Activated naive CD8-positive, alpha-beta T cell treated with anti-CD3 and anti-CD28 coated beads, Interleukin-2, amount 10 ng/mL, durations not matched to agents 7 days and 5 days (primary cell): ENCODE results near the gene HINT1. TPM values are rescaled to one million over a fixed set of nuclear protein-coding genes. Genes with fewer than 3 reads are reported as not detected.
"Not testable (repeated sequence)": the region's sequence is repeated elsewhere in the genome, so short reads cannot be mapped to it uniquely, and the experiment has no call there.

Source experiments
- ATAC-seq: fragments of 150-1000 bp; cut with Tn5 transposase; one replicate; pipeline ENCODE4 v1.10.0; 2021; ENCODE audit warnings: low read depth, moderate library complexity
- POLR2A ChIA-PET: fragments of 350-600 bp; sonication (Branson Sonifier 250); formaldehyde crosslinking; loops from one replicate; lab custom pipeline; 2021; ENCODE audit warnings: antibody characterized with exemption; lab: Charles Lee
- DNase-seq: peaks from one replicate; pipeline ENCODE4 v3.0.0; 2021
- H3K27ac Mint-ChIP-seq: one replicate; pipeline ENCODE4 v1.8.0; 2022; ENCODE audit warnings: mild to moderate bottlenecking, mixed read lengths
- H3K27me3 Mint-ChIP-seq: one replicate; pipeline ENCODE4 v1.8.0; 2022; ENCODE audit warnings: mild to moderate bottlenecking, moderate library complexity, mixed read lengths
- H3K36me3 Mint-ChIP-seq: one replicate; pipeline ENCODE4 v1.8.0; 2021; ENCODE audit warnings: mild to moderate bottlenecking, mixed read lengths
- H3K4me1 Mint-ChIP-seq: one replicate; pipeline ENCODE4 v1.8.0; 2021; ENCODE audit warnings: mixed read lengths
- H3K4me3 Mint-ChIP-seq: one replicate; pipeline ENCODE4 v1.8.0; 2022; ENCODE audit warnings: mild to moderate bottlenecking, moderate library complexity, mixed read lengths
- H3K9me3 Mint-ChIP-seq: one replicate; pipeline ENCODE4 v1.8.0; 2021; ENCODE audit warnings: mixed read lengths
- total RNA-seq, 2 experiments: library from RNA; stranded (reverse); gene quantifications; one replicate each; pipeline ENCODE4 v1.2.3, GENCODE V29; 2021

The HINT1 gene
- total RNA-seq, 2 experiments from 2014 or later = 249 to 251 TPM

GRCh38 chr5:131164191-131165118 is 601 bp downstream of the HINT1 start:
- POLR2A ChIA-PET = interaction anchor here (0.6 to 2.6 kb wide), 18 partner anchors 45 to 252 kb away, joined by 3 to 34 read pairs (median 4); partner anchors contain the start of gene CDC42SE2
- peak overlapping the region; percentile 98 for H3K4me3 Mint-ChIP-seq
- peak overlapping the region; percentile 97 for H3K27ac Mint-ChIP-seq
- no peaks in the 10 kb centered on the region for H3K9me3 Mint-ChIP-seq
- peaks cover 35% of the 10 kb centered on the region for H3K36me3 Mint-ChIP-seq
- peaks cover 39% of the 10 kb centered on the region for H3K4me1 Mint-ChIP-seq
- no peaks in the 10 kb centered on the region for H3K27me3 Mint-ChIP-seq
- peak; percentile 81 for DNase-seq
- peak; percentile 72 for ATAC-seq

- no peak for DNase-seq
- POLR2A ChIA-PET = interaction anchor here (0.6 to 2.6 kb wide), 15 partner anchors 50 to 253 kb away, joined by 3 to 34 read pairs (median 3); partner anchors contain the start of gene CDC42SE2
Observed at GRCh38 chr5:131163276-131164119, 1.6 kb downstream of the HINT1 start.

GRCh38 chr5:131160134-131160533 is 4.9 kb downstream of the HINT1 start:
- Mint-ChIP-seq H3K9me3 (no peaks in the 10 kb centered on the region), H3K4me3 (no peak overlapping the region), H3K36me3 (peaks cover 64% of the 10 kb centered on the region), H3K27ac (no peak overlapping the region), H3K4me1 (peaks cover 37% of the 10 kb centered on the region), H3K27me3 (no peaks in the 10 kb centered on the region)
- DNase-seq = no peak
- no peak for ATAC-seq
- POLR2A ChIA-PET = no interaction called here

More at GRCh38 chr5:131163276-131164119, 1.6 kb downstream of the HINT1 start:
- no peaks in the 10 kb centered on the region for H3K27me3 Mint-ChIP-seq
- H3K9me3 Mint-ChIP-seq = no peaks in the 10 kb centered on the region
- no peak for ATAC-seq
- peak overlapping the region; percentile 98 for H3K4me3 Mint-ChIP-seq
- peaks cover 43% of the 10 kb centered on the region for H3K4me1 Mint-ChIP-seq
- H3K27ac Mint-ChIP-seq = peak overlapping the region; percentile 94
- peaks cover 44% of the 10 kb centered on the region for H3K36me3 Mint-ChIP-seq

GRCh38 chr5:131156957-131157356 is 8.1 kb downstream of the HINT1 start:
- DNase-seq = no peak
- POLR2A ChIA-PET = no interaction called here
- Mint-ChIP-seq H3K27me3 (no peaks in the 10 kb centered on the region), H3K9me3 (no peaks in the 10 kb centered on the region), H3K4me1 (peaks cover 23% of the 10 kb centered on the region), H3K27ac (no peak overlapping the region), H3K4me3 (no peak overlapping the region), H3K36me3 (peaks cover 58% of the 10 kb centered on the region)
- ATAC-seq = no peak

- peaks cover 18% of the 10 kb centered on the region for H3K4me1 Mint-ChIP-seq
Observed at GRCh38 chr5:131156385-131156784, 8.7 kb downstream of the HINT1 start.

GRCh38 chr5:131151216-131151615 is 13.8 kb downstream of the HINT1 start:
- POLR2A ChIA-PET = no interaction called here
- H3K36me3 Mint-ChIP-seq = peaks cover 11% of the 10 kb centered on the region
- no peaks in the 10 kb centered on the region for H3K27me3 Mint-ChIP-seq
- DNase-seq = no peak
- H3K4me1 Mint-ChIP-seq = peaks cover under 1% of the 10 kb centered on the region
- no peaks in the 10 kb centered on the region for H3K9me3 Mint-ChIP-seq
- ATAC-seq = no peak
- H3K4me3 Mint-ChIP-seq = no peak overlapping the region
- no peak overlapping the region for H3K27ac Mint-ChIP-seq

More at GRCh38 chr5:131156385-131156784, 8.7 kb downstream of the HINT1 start:
- Mint-ChIP-seq H3K27me3 (no peaks in the 10 kb centered on the region), H3K4me3 (no peak overlapping the region), H3K36me3 (peaks cover 54% of the 10 kb centered on the region), H3K27ac (no peak overlapping the region), H3K9me3 (no peaks in the 10 kb centered on the region)
- no peak for ATAC-seq
- POLR2A ChIA-PET = no interaction called here
- DNase-seq = no peak

- no peaks in the 10 kb centered on the region for H3K4me1 Mint-ChIP-seq
- H3K36me3 Mint-ChIP-seq = peaks cover 8% of the 10 kb centered on the region
- H3K27ac Mint-ChIP-seq = no peak overlapping the region
- peaks cover 2% of the 10 kb centered on the region for H3K9me3 Mint-ChIP-seq
- POLR2A ChIA-PET = no interaction called here
- DNase-seq (no peak), ATAC-seq (no peak)
- no peak overlapping the region for H3K4me3 Mint-ChIP-seq
- H3K27me3 Mint-ChIP-seq = no peaks in the 10 kb centered on the region
Observed at GRCh38 chr5:131150408-131150807, 14.6 kb downstream of the HINT1 start.

- Mint-ChIP-seq H3K36me3 (peaks cover 4% of the 10 kb centered on the region), H3K27me3 (no peaks in the 10 kb centered on the region), H3K27ac (no peak overlapping the region), H3K4me3 (no peak overlapping the region), H3K9me3 (peaks cover 4% of the 10 kb centered on the region), H3K4me1 (no peaks in the 10 kb centered on the region)
- DNase-seq (no peak), ATAC-seq (no peak)
- POLR2A ChIA-PET = no interaction called here
Observed at GRCh38 chr5:131148835-131149234, 16.2 kb downstream of the HINT1 start.

GRCh38 chr5:131147258-131147657 is 17.8 kb downstream of the HINT1 start:
- H3K36me3 Mint-ChIP-seq = no peaks in the 10 kb centered on the region
- peaks cover 4% of the 10 kb centered on the region for H3K9me3 Mint-ChIP-seq
- no peak overlapping the region for H3K4me3 Mint-ChIP-seq
- H3K27me3 Mint-ChIP-seq = no peaks in the 10 kb centered on the region
- H3K4me1 Mint-ChIP-seq = no peaks in the 10 kb centered on the region
- no peak for DNase-seq
- ATAC-seq = no peak
- POLR2A ChIA-PET = no interaction called here
- H3K27ac Mint-ChIP-seq = no peak overlapping the region

- H3K27me3 Mint-ChIP-seq = no peaks in the 10 kb centered on the region
- ATAC-seq (no peak), DNase-seq (no peak)
- H3K9me3 Mint-ChIP-seq = peaks cover 4% of the 10 kb centered on the region
- no peak overlapping the region for H3K4me3 Mint-ChIP-seq
- peaks cover 2% of the 10 kb centered on the region for H3K36me3 Mint-ChIP-seq
- no peak overlapping the region for H3K27ac Mint-ChIP-seq
- H3K4me1 Mint-ChIP-seq = no peaks in the 10 kb centered on the region
- POLR2A ChIA-PET = no interaction called here
Observed at GRCh38 chr5:131142970-131143617, 22.0 kb downstream of the HINT1 start.

GRCh38 chr5:131139321-131139720 is 25.7 kb downstream of the HINT1 start:
- Mint-ChIP-seq H3K27ac (no peak overlapping the region), H3K27me3 (peaks cover 2% of the 10 kb centered on the region), H3K9me3 (peaks cover 8% of the 10 kb centered on the region), H3K4me1 (no peaks in the 10 kb centered on the region), H3K36me3 (peaks cover 2% of the 10 kb centered on the region), H3K4me3 (no peak overlapping the region)
- POLR2A ChIA-PET = no interaction called here
- no peak for ATAC-seq
- no peak for DNase-seq

GRCh38 chr5:131138406-131138805 is 26.6 kb downstream of the HINT1 start:
- H3K4me1 Mint-ChIP-seq, POLR2A ChIA-PET, H3K27ac Mint-ChIP-seq, H3K27me3 Mint-ChIP-seq, H3K9me3 Mint-ChIP-seq, H3K4me3 Mint-ChIP-seq, H3K36me3 Mint-ChIP-seq, ATAC-seq, DNase-seq: not testable (repeated sequence)

- H3K4me3 Mint-ChIP-seq, POLR2A ChIA-PET, DNase-seq, H3K4me1 Mint-ChIP-seq, H3K27me3 Mint-ChIP-seq, H3K27ac Mint-ChIP-seq, H3K36me3 Mint-ChIP-seq, ATAC-seq: not testable (repeated sequence)
- peaks cover 10% of the 10 kb centered on the region for H3K9me3 Mint-ChIP-seq
Observed at GRCh38 chr5:131133091-131133490, 32.0 kb downstream of the HINT1 start.
